Esophagus muscularis mucosa (tissue), 3 donors: ENCODE data around the gene BSND.

Experiments
- CTCF ChIP-seq, 3 experiments: fragments of 200-600 bp in 2 of 3; fragments of 450-650 bp in 1 of 3; sonication (generic) in 2 of 3; IDR thresholded peaks; one replicate each; pipeline ENCODE4 v1.5.1; 2017 to 2019; ENCODE audit warnings: antibody characterized with exemption in 3 of 3, mild to moderate bottlenecking in 2 of 3, moderate library complexity in 1 of 3
- POLR2A ChIP-seq: fragments of 450-650 bp; IDR thresholded peaks from one replicate; pipeline ENCODE4 v1.6.1; 2017; ENCODE audit warnings: antibody characterized with exemption, moderate library complexity, mild to moderate bottlenecking, low read depth
- POLR2AphosphoS5 ChIP-seq, 2 donors: sonication (generic); formaldehyde crosslinking; IDR thresholded peaks; one replicate each; pipeline ENCODE4 v1.6.1; 2017; ENCODE audit warnings: antibody characterized with exemption in 2 of 2

DNA sequence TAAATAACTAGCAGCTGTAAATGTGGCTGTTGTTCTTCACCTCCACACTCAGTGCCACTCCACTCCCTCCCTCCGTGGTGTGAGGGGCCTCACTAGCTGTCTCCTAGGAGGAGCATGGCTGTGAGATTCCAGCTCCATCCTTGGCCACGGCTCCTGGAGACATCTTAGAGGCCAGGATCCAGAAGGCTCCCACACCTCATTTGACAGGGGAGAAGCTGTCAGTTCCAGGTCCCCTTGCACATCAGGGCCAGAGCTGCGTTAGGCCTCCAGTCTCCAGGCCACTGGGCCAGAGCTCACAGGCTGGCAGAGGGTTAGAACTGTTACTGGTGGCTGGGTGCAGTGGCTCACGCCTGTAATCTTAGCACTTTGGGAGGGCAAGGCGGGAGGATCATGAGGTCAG, 55.7 kb downstream of the BSND start:
- no peak for TF ChIP-seq POLR2A
- no peak for TF ChIP-seq CTCF (IDR thresholded peaks at IDR 0.05)
- no peak for TF ChIP-seq POLR2AphosphoS5 (IDR thresholded peaks at IDR 0.05)
